Hypothalamus (tissue), 51 donors: Measurements from ENCODE around the gene DHX58.
A peak's percentile ranks its signal among the peaks of the same experiment; 100 is the strongest.

Source experiments
- DNase-seq, 51 donors: peaks; one replicate each; lab custom pipeline; 2025; lab: John Stamatoyannopoulos, UW

Gene DHX58

GRCh38 chr17:42090964-42091790 is 21.3 kb downstream of the DHX58 start:
- DNase-seq: no peak

GRCh38 chr17:42088736-42089135 is 23.8 kb downstream of the DHX58 start:
- DNase-seq: no peak

- peak in 24 of 51 donors; percentile 5 to 58 (median 24) for DNase-seq
These were observed 24.5 kb downstream of the DHX58 start for GRCh38 chr17:42087736-42088705.

- DNase-seq: no peak
These were observed 25.3 kb downstream of the DHX58 start for GRCh38 chr17:42087042-42087701.

- no peak for DNase-seq
These were observed 30.9 kb downstream of the DHX58 start for GRCh38 chr17:42081516-42082129.

GRCh38 chr17:42079541-42079940 is 33.0 kb downstream of the DHX58 start:
- DNase-seq: no peak

GRCh38 chr17:42078396-42079043 is 34.0 kb downstream of the DHX58 start:
- DNase-seq: no peak

GRCh38 chr17:42077755-42078154 is 34.8 kb downstream of the DHX58 start:
- no peak for DNase-seq

GRCh38 chr17:42076797-42077559 is 35.5 kb downstream of the DHX58 start:
- DNase-seq: no peak

- no peak for DNase-seq
These were observed 36.7 kb downstream of the DHX58 start for GRCh38 chr17:42075789-42076188.

GRCh38 chr17:42072323-42073187 is 40.0 kb downstream of the DHX58 start:
- DNase-seq: no peak

- DNase-seq: no peak
These were observed 40.7 kb downstream of the DHX58 start for GRCh38 chr17:42071810-42072209.

GRCh38 chr17:42068979-42069378 is 43.5 kb downstream of the DHX58 start:
- no peak for DNase-seq

GRCh38 chr17:42067371-42068091 is 45.0 kb downstream of the DHX58 start:
- DNase-seq: peak in 35 of 51 donors; percentile 5 to 69 (median 20)

GRCh38 chr17:42065201-42065600 is 47.3 kb downstream of the DHX58 start:
- no peak for DNase-seq

GRCh38 chr17:42062681-42063080 is 49.8 kb downstream of the DHX58 start:
- no peak for DNase-seq

GRCh38 chr17:42061646-42062487 is 50.6 kb downstream of the DHX58 start:
- DNase-seq: no peak
